ENCODE data around the gene NAA35.

DNA sequence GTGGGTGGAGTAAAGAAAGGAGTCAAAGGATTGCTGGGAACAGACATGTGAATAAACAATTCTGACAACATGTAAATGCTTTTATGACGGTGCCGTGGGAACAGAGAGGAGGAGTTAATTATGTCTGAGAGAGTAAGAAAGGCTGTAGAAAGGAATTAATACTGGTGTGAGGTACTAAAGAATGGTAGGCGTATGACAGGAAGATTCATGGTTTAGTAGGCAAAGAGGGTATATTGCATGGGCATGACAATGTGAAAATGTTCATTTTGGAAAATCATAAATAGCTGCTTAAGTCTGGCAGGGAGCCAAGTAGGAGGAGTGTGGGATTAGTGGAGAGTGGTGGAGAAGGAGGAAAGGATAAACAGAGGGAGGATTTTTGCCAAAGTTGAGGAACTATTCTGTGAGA, 19.7 kb downstream of the NAA35 start:
- TF ChIP-seq, protein P1, sequence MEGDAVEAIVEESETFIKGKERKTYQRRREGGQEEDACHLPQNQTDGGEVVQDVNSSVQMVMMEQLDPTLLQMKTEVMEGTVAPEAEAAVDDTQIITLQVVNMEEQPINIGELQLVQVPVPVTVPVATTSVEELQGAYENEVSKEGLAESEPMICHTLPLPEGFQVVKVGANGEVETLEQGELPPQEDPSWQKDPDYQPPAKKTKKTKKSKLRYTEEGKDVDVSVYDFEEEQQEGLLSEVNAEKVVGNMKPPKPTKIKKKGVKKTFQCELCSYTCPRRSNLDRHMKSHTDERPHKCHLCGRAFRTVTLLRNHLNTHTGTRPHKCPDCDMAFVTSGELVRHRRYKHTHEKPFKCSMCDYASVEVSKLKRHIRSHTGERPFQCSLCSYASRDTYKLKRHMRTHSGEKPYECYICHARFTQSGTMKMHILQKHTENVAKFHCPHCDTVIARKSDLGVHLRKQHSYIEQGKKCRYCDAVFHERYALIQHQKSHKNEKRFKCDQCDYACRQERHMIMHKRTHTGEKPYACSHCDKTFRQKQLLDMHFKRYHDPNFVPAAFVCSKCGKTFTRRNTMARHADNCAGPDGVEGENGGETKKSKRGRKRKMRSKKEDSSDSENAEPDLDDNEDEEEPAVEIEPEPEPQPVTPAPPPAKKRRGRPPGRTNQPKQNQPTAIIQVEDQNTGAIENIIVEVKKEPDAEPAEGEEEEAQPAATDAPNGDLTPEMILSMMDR (IDR thresholded peaks at IDR 0.05) = no peak
- no peak for TF ChIP-seq EP300 (IDR thresholded peaks at IDR 0.05)
- TF ChIP-seq POLR2A (IDR thresholded peaks at IDR 0.05; ENCODE audit: low read depth) = no peak
- TF ChIP-seq POLR2AphosphoS5 (IDR thresholded peaks at IDR 0.05) = no peak
